Tibial nerve (tissue), 4 donors: ENCODE results near the gene NUP85. TPM values are rescaled to one million over a fixed set of nuclear protein-coding genes. Genes with fewer than 3 reads are reported as not detected.

Experiments used
- DNase-seq, 2 donors: peaks; one replicate each; pipeline ENCODE4 v3.0.0-alpha.2; 2019; ENCODE audit warnings: low spot score in 2 of 2
- H3K27ac ChIP-seq, 4 donors: fragments of 200-600 bp; sonication (generic) in 3 of 4; one replicate each; pipeline ENCODE4 v1.5.1; 2017 to 2019; ENCODE audit warnings: mild to moderate bottlenecking in 1 of 4
- H3K27me3 ChIP-seq, 2 donors: fragments of 200-600 bp; sonication (generic) in 1 of 2; one replicate each; pipeline versions ENCODE4 v1.5.1 to v1.6.0; 2017 to 2019
- H3K36me3 ChIP-seq, 3 donors: fragments of 200-600 bp; sonication (generic); one replicate each; pipeline ENCODE4 v1.5.1; 2018 to 2019
- H3K4me1 ChIP-seq, 4 donors: fragments of 200-600 bp; sonication (generic) in 3 of 4; one replicate each; pipeline ENCODE4 v1.5.1; 2017 to 2019
- H3K4me3 ChIP-seq, 4 donors: fragments of 200-600 bp; sonication (generic) in 3 of 4; one replicate each; pipeline ENCODE4 v1.5.1; 2017 to 2019; ENCODE audit warnings: mild to moderate bottlenecking in 1 of 4, moderate library complexity in 1 of 4
- H3K9me3 ChIP-seq, 4 donors: fragments of 200-600 bp; sonication (generic) in 3 of 4; one replicate each; pipeline ENCODE4 v1.5.1; 2017 to 2019
- CTCF ChIP-seq, 5 experiments: fragments of 200-600 bp in 3 of 5; fragments of 450-650 bp in 2 of 5; sonication (generic) in 3 of 5; IDR thresholded peaks; one replicate each; pipeline ENCODE4 v1.5.1; 2016 to 2019; ENCODE audit warnings: antibody characterized with exemption in 5 of 5, mild to moderate bottlenecking in 3 of 5, moderate library complexity in 2 of 5
- EP300 ChIP-seq, 2 donors: sonication (generic); formaldehyde crosslinking; IDR thresholded peaks; one replicate each; pipeline ENCODE4 v1.6.1; 2017; ENCODE audit warnings: antibody characterized with exemption in 2 of 2, mild to moderate bottlenecking in 1 of 2
- POLR2A ChIP-seq, 2 donors: fragments of 450-650 bp; IDR thresholded peaks; one replicate each; pipeline ENCODE4 v1.6.1; 2017; ENCODE audit warnings: antibody characterized with exemption in 2 of 2, mild to moderate bottlenecking in 2 of 2, moderate library complexity in 2 of 2
- WGBS, 2 donors: methylation state at CpG; one replicate each; pipeline ENCODE4 v1.1.5; 2018; 5-methylcytosine and 5-hydroxymethylcytosine counted together
- total RNA-seq, 4 donors: library from RNA; depleted of rRNA; stranded (reverse); fragments of >200 nt; gene quantifications; one replicate each; pipeline ENCODE4 v1.1.0, GENCODE V29; 2016

Gene NUP85
- total RNA-seq, 4 donors from 2014 or later = 38.1 to 68.6 (median 53.2) TPM

- TF ChIP-seq CTCF (IDR thresholded peaks at IDR 0.05) (no peak), EP300 (IDR thresholded peaks at IDR 0.05) (no peak), POLR2A (IDR thresholded peaks at IDR 0.05) (no peak)
- Histone ChIP-seq H3K9me3 (no peaks in the 10 kb centered on the region), H3K27ac (peak overlapping the region; percentile 97 to 99 (median 98)), H3K4me1 (peaks cover 0 to 41% (median 17%) of the 10 kb centered on the region in 4 donors), H3K4me3 (peak overlapping the region; percentile 88 to 93 (median 92)), H3K36me3 (peaks cover 0 to 32% (median 5%) of the 10 kb centered on the region in 3 donors), H3K27me3 (no peaks in the 10 kb centered on the region)
- DNase-seq = no peak
- WGBS, 2 donors = 4 to 7% methylated on average over 8 of the region's 8 CpGs
Measured at GRCh38 chr17:75181110-75181509, 24.4 kb upstream of the NUP85 start.

DNA sequence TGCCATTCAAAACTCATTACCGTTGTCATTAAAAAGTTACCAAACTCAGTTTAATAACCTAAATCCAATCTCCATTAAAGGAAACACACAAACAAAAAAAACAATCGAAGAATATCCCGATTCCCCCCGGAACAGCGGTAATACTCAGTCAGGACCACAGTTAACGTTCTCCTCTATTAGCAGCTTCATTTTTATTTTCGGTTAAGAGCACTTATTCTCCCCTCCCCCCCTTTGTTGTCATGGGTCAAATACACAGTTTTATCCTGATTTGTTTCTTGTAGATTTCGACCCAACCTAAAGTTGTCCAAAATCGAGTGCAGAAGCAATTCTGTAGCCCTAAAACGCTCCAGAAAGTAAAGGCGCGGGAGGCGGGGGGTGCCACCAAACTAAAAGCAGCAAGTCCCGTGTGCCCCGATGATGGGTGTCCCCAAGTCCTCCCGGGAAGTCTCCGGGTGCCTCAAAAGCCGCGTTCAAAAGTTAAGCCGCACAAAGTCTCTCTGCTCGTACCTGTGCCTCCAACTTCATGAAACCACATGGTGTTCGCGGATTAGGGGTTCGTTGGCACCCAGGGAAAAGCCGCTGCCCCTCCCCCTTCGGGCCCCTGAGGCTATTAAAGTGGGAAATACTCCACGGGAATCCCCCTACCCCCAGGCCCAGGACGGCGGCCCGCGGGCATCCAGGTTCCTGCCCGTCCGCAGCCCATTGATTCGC lies 23.7 kb upstream of the NUP85 start:
- Histone ChIP-seq H3K27me3 (no peaks in the 10 kb centered on the region), H3K9me3 (no peaks in the 10 kb centered on the region), H3K4me3 (peak overlapping the region; percentile 88 to 93 (median 92)), H3K4me1 (peaks cover 0 to 38% (median 17%) of the 10 kb centered on the region in 4 donors), H3K36me3 (peaks cover 0 to 26% (median 5%) of the 10 kb centered on the region in 3 donors), H3K27ac (peak overlapping the region; percentile 97 to 99 (median 98))
- DNase-seq = peak in 1 of 2 donors; percentile 20
- WGBS, 2 donors = 0% methylated on average over 29 to 34 of the region's 34 CpGs
- no peak for TF ChIP-seq CTCF (IDR thresholded peaks at IDR 0.05)
- TF ChIP-seq EP300 (IDR thresholded peaks at IDR 0.05) = no peak
- TF ChIP-seq POLR2A (IDR thresholded peaks at IDR 0.05) = no peak

DNA sequence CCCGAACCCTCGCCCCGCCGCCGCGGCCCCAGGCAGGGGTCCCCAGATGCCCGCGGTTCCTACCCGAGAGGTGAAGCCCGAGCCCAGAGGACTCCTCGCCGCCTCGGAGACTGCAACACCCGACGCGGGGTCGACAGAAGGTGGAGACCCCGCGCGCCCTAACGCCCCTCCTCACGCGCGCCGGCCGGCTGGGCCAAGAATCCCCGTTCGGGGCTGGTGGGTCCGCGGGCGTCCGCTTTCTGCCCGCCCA lies 23.2 kb upstream of the NUP85 start:
- H3K36me3 ChIP-seq = peaks cover 0 to 21% (median 5%) of the 10 kb centered on the region in 3 donors
- no peak for DNase-seq
- no peaks in the 10 kb centered on the region for H3K9me3 ChIP-seq
- H3K4me1 ChIP-seq = peaks cover 0 to 38% (median 17%) of the 10 kb centered on the region in 4 donors
- peak overlapping the region; percentile 88 to 93 (median 92) for H3K4me3 ChIP-seq
- WGBS, 2 donors = 0% methylated on average over 19 to 24 of the region's 33 CpGs
- peak overlapping the region; percentile 97 to 99 (median 98) for H3K27ac ChIP-seq
- TF ChIP-seq CTCF (IDR thresholded peaks at IDR 0.05) (peak in 1 of 5 experiments; percentile 28), EP300 (IDR thresholded peaks at IDR 0.05) (no peak)
- H3K27me3 ChIP-seq = no peaks in the 10 kb centered on the region

- H3K27ac ChIP-seq = peak within 1 kb of the TSS; percentile 97 to 99 (median 98)
- no peaks in the 10 kb centered on the region for H3K27me3 ChIP-seq
- TF ChIP-seq POLR2A (IDR thresholded peaks at IDR 0.05) (peak; percentile 47 to 85), CTCF (IDR thresholded peaks at IDR 0.05) (peak in 4 of 5 experiments; percentile 36 to 69 (median 51)), EP300 (IDR thresholded peaks at IDR 0.05) (peak in 1 of 2 donors; percentile 86)
- WGBS, 2 donors = 2% methylated on average over 39 to 58 of the region's 92 CpGs
- peak within 1 kb of the TSS; percentile 88 to 93 (median 92) for H3K4me3 ChIP-seq
- DNase-seq = peak; percentile 91 to 94
- H3K9me3 ChIP-seq = no peaks in the 10 kb centered on the region
- peaks cover 0 to 15% (median 5%) of the 10 kb centered on the region in 3 donors for H3K36me3 ChIP-seq
- H3K4me1 ChIP-seq = peaks cover 0 to 38% (median 17%) of the 10 kb centered on the region in 4 donors
Measured at GRCh38 chr17:75182569-75183436, 22.7 kb upstream of the NUP85 start, which contains the start of gene SUMO2. Gene SUMO2, minus strand, starts transcription at chr17:75182959. Its CDS starts 125 bp downstream, at chr17:75182834.
